Hepatocyte (in vitro differentiated cells): ENCODE results near the gene NPC2. TPM values are rescaled to one million over a fixed set of nuclear protein-coding genes. Genes with fewer than 3 reads are reported as not detected.

ENCODE experiments used
- DNase-seq: peaks from one replicate; pipeline ENCODE4 v3.0.0-alpha.2; 2016; ENCODE audit warnings: low spot score
- H2AFZ ChIP-seq: fragments of 200-600 bp; sonication (generic); 2 replicates; pipeline ENCODE4 v1.6.0; 2016; ENCODE audit warnings: antibody characterized with exemption, mild to moderate bottlenecking
- H3K27ac ChIP-seq: fragments of 200-600 bp; sonication (generic); 2 replicates; pipeline ENCODE4 v1.5.1; 2016; ENCODE audit warnings: mild to moderate bottlenecking
- H3K27me3 ChIP-seq: fragments of 200-600 bp; sonication (generic); 2 replicates; pipeline ENCODE4 v1.6.1; 2016
- H3K36me3 ChIP-seq: fragments of 200-600 bp; sonication (generic); replicated peaks from 2 replicates; pipeline ENCODE4 v1.5.1; 2016; ENCODE audit warnings: low read depth; ENCODE audit not compliant: insufficient read depth
- H3K4me1 ChIP-seq: fragments of 200-600 bp; sonication (generic); 2 replicates; pipeline ENCODE4 v1.5.1; 2016; ENCODE audit warnings: mild to moderate bottlenecking, moderate library complexity; ENCODE audit not compliant: insufficient read depth
- H3K4me2 ChIP-seq: fragments of 200-600 bp; sonication (generic); 2 replicates; pipeline ENCODE4 v1.6.0; 2016
- H3K4me3 ChIP-seq: fragments of 200-600 bp; sonication (generic); 2 replicates; pipeline ENCODE4 v1.5.1; 2016; ENCODE audit warnings: mild to moderate bottlenecking
- H3K79me2 ChIP-seq: fragments of 200-600 bp; sonication (generic); 2 replicates; pipeline ENCODE4 v1.6.0; 2017; ENCODE audit warnings: mild to moderate bottlenecking
- H3K9me2 ChIP-seq: fragments of 200-600 bp; sonication (generic); replicated peaks from 2 replicates; pipeline ENCODE4 v1.6.0; 2017; ENCODE audit warnings: mild to moderate bottlenecking; ENCODE audit not compliant: insufficient read depth
- H3K9me3 ChIP-seq: fragments of 200-600 bp; sonication (generic); 2 replicates; pipeline ENCODE4 v1.5.1; 2016; ENCODE audit warnings: low read depth, mild to moderate bottlenecking
- H4K20me1 ChIP-seq: fragments of 200-600 bp; sonication (generic); 2 replicates; pipeline ENCODE4 v1.6.0; 2016; ENCODE audit warnings: mild to moderate bottlenecking; ENCODE audit not compliant: insufficient read depth, poor library complexity, severe bottlenecking
- EZH2 ChIP-seq: fragments of 200-600 bp; sonication (generic); IDR thresholded peaks from 2 replicates; pipeline ENCODE4 v1.6.1; 2016; ENCODE audit warnings: antibody characterized with exemption, mild to moderate bottlenecking, borderline replicate concordance
- EZH2phosphoT487 ChIP-seq: fragments of 200-600 bp; sonication (generic); IDR thresholded peaks from one replicate; pipeline ENCODE4 v1.6.1; 2018; ENCODE audit warnings: antibody characterized with exemption, mild to moderate bottlenecking, low read depth, moderate library complexity; ENCODE audit not compliant: unreplicated experiment, severe bottlenecking
- WGBS: methylation state at CpG from one replicate; pipeline ENCODE4 v1.1.6; 2016; ENCODE audit warnings: low lambda C conversion rate; ENCODE audit errors: missing lambda C conversion rate; 5-methylcytosine and 5-hydroxymethylcytosine counted together
- polyA plus RNA-seq: library from polyadenylated mRNA; unstranded; fragments of >200 nt; fragmentation: Nextera tagmentation; extraction: Ambion mirVana; gene quantifications from 2 replicates; pipeline ENCODE4 v1.2.1, GENCODE V29; 2016
- total RNA-seq: library from RNA; depleted of rRNA; stranded (reverse); fragments of >200 nt; gene quantifications from 2 replicates; pipeline ENCODE4 v1.2.3, GENCODE V29; 2014
- TF ChIP-seq, protein P1 (sequence below): fragments of 200-600 bp; sonication (generic); IDR thresholded peaks from 2 replicates; pipeline ENCODE4 v1.5.1; 2016; ENCODE audit warnings: antibody characterized with exemption, mild to moderate bottlenecking; ENCODE audit not compliant: poor library complexity

The NPC2 gene
- total and polyA plus RNA-seq, 2 experiments from 2014 or later = 602 to 1,339 TPM

DNA sequence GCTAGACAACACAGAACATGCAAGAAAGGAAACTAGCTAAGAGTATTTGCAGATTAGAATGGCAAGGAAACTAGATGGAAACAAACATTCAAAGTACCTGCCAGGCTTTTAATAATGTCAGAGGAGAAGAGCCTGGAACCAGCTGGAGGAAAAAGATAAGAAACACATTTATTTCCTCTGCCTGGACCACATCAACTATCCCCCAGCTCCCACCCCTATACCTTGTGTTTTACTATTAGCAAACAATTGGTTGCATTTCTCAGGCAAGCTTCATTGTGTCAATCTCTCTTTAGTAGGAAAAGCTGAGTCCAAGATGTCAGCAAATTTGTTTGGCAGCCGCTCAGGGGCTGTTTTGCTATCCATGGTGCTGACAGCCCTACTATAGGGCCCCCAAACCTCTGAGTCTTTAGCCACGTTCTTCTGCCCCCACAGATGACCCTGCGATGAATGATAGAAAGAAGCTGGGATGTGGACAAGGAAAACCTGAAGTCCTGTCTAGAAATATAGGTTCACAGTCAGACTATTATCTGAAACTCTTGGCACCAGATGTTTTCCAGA is 55.5 kb downstream of the NPC2 start:
- 36% methylated on average over 3 of the region's 3 CpGs for WGBS
- no peaks in the 10 kb centered on the region for H3K36me3 ChIP-seq
- DNase-seq = no peak
- H4K20me1 ChIP-seq = no peaks in the 10 kb centered on the region
- no peak overlapping the region for H3K27ac ChIP-seq
- no peaks in the 10 kb centered on the region for H3K4me1 ChIP-seq
- H3K27me3 ChIP-seq = peaks cover 16% of the 10 kb centered on the region
- no peak overlapping the region for H3K4me3 ChIP-seq
- H3K9me3 ChIP-seq = no peaks in the 10 kb centered on the region
- H2AFZ ChIP-seq = no peak overlapping the region
- H3K4me2 ChIP-seq = no peak overlapping the region
- H3K9me2 ChIP-seq = no peaks in the 10 kb centered on the region
- TF ChIP-seq EZH2phosphoT487 = no peak
- TF ChIP-seq EZH2 = no peak
- TF ChIP-seq, protein P1, sequence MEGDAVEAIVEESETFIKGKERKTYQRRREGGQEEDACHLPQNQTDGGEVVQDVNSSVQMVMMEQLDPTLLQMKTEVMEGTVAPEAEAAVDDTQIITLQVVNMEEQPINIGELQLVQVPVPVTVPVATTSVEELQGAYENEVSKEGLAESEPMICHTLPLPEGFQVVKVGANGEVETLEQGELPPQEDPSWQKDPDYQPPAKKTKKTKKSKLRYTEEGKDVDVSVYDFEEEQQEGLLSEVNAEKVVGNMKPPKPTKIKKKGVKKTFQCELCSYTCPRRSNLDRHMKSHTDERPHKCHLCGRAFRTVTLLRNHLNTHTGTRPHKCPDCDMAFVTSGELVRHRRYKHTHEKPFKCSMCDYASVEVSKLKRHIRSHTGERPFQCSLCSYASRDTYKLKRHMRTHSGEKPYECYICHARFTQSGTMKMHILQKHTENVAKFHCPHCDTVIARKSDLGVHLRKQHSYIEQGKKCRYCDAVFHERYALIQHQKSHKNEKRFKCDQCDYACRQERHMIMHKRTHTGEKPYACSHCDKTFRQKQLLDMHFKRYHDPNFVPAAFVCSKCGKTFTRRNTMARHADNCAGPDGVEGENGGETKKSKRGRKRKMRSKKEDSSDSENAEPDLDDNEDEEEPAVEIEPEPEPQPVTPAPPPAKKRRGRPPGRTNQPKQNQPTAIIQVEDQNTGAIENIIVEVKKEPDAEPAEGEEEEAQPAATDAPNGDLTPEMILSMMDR = no peak
- H3K79me2 ChIP-seq = no peaks in the 10 kb centered on the region

DNA sequence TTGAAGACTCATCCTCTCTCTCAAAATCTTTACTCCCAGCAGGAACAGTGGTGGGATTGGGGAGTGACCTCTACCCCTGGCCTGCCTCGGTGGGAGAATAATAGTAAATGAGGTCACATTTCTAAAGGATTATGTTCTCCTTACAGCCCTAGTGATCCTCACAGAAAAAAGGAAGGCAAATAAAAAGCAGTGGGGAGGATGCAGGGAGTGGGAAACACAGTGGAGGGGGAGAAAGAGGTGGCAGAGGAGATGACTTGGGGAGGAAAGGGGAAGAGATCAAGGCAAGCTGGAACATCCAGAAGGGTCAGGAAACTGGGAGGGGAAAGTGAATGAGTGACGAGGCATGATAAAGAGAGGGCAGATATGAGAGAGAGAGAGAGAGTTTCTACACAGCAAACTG is 58.8 kb downstream of the NPC2 start:
- Histone ChIP-seq H4K20me1 (no peaks in the 10 kb centered on the region), H3K9me3 (no peaks in the 10 kb centered on the region), H3K36me3 (no peaks in the 10 kb centered on the region), H3K4me2 (no peak overlapping the region), H3K27me3 (peaks cover 30% of the 10 kb centered on the region), H3K9me2 (no peaks in the 10 kb centered on the region), H3K4me3 (no peak overlapping the region), H2AFZ (no peak overlapping the region), H3K79me2 (no peaks in the 10 kb centered on the region), H3K4me1 (no peaks in the 10 kb centered on the region), H3K27ac (no peak overlapping the region)
- 45% methylated on average over 2 of the region's 2 CpGs for WGBS
- no peak for DNase-seq
- TF ChIP-seq EZH2 = no peak

DNA sequence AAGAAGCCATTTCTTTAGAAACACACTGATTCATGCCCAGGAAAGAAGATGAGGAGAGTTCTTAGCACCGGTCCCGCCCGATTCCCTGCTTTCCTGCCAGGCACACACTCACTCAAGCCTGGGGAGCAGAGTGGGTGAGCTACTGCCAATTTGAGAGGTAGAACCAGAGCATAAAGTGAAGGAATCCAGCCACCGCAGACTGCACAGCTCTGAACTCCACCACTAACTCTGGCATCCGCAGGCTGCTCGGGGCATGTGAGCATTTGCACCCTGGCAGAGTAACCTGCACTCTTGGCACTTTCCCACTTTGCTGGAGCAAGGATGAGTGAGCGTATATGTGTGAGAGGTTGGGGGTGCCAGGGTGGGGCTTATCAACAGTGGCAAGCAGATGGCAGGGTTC is 63.1 kb downstream of the NPC2 start:
- no peak overlapping the region for H3K27ac ChIP-seq
- TF ChIP-seq EZH2phosphoT487 = no peak
- TF ChIP-seq, protein P1 = no peak
- TF ChIP-seq EZH2 = no peak
- H3K4me3 ChIP-seq = no peak overlapping the region
- no peak for DNase-seq
- H3K36me3 ChIP-seq = no peaks in the 10 kb centered on the region
- H3K79me2 ChIP-seq = no peaks in the 10 kb centered on the region
- WGBS = 92% methylated on average over 7 of the region's 7 CpGs
- H3K27me3 ChIP-seq = peaks cover 54% of the 10 kb centered on the region
- no peaks in the 10 kb centered on the region for H3K9me2 ChIP-seq
- no peaks in the 10 kb centered on the region for H4K20me1 ChIP-seq
- H3K9me3 ChIP-seq = no peaks in the 10 kb centered on the region
- no peaks in the 10 kb centered on the region for H3K4me1 ChIP-seq
- H3K4me2 ChIP-seq = no peak overlapping the region
- no peak overlapping the region for H2AFZ ChIP-seq

Other genes with a start within 250 kb of the NPC2 start
- gene ABCD4, start 190.4 kb downstream of the NPC2 start, total RNA-seq = 37.3 and 44.0 TPM in 2 replicates
- gene ABCD4, start 190.4 kb downstream of the NPC2 start, polyA plus RNA-seq = 71.9 and 80.7 TPM in 2 replicates
- gene VRTN, start 144.8 kb downstream of the NPC2 start, total RNA-seq = 0.13 TPM in 1 of 2 replicates, not detected in the other
- 0.35 TPM in 1 of 2 replicates, not detected in the other for gene VRTN, start 144.8 kb downstream of the NPC2 start, polyA plus RNA-seq
- gene SYNDIG1L, start 67.1 kb downstream of the NPC2 start, total RNA-seq = not detected in 2 replicates
- 0.40 TPM in 1 of 2 replicates, not detected in the other for gene SYNDIG1L, start 67.1 kb downstream of the NPC2 start, polyA plus RNA-seq
- 17.4 and 21.5 TPM in 2 replicates for gene ISCA2, start 460 bp upstream of the NPC2 start, total RNA-seq
- 80.2 and 80.3 TPM in 2 replicates for gene ISCA2, start 460 bp upstream of the NPC2 start, polyA plus RNA-seq
- gene LTBP2, start 118.9 kb upstream of the NPC2 start, total RNA-seq = 3.0 and 8.6 TPM in 2 replicates
- gene LTBP2, start 118.9 kb upstream of the NPC2 start, polyA plus RNA-seq = 6.7 and 7.6 TPM in 2 replicates
- gene AREL1, start 219.8 kb upstream of the NPC2 start, total RNA-seq = 31.7 and 41.3 TPM in 2 replicates
- 11.4 and 13.9 TPM in 2 replicates for gene AREL1, start 219.8 kb upstream of the NPC2 start, polyA plus RNA-seq
- 32.9 and 43.6 TPM in 2 replicates for gene FCF1, start 219.8 kb upstream of the NPC2 start, total RNA-seq
- gene FCF1, start 219.8 kb upstream of the NPC2 start, polyA plus RNA-seq = 11.3 and 12.3 TPM in 2 replicates